Smooth muscle cell (in vitro differentiated cells): ENCODE results near the gene TRA2A. TPM values are rescaled to one million over a fixed set of nuclear protein-coding genes. Genes with fewer than 3 reads are reported as not detected.
A peak's percentile ranks its signal among the peaks of the same experiment; 100 is the strongest.

Experiments used
- DNase-seq: peaks from one replicate; lab custom pipeline; 2025; ENCODE audit not compliant: unreplicated experiment; lab: John Stamatoyannopoulos, UW
- H2AFZ ChIP-seq: fragments of 200-600 bp; sonication (generic); 2 replicates; pipeline ENCODE4 v1.6.0; 2016; ENCODE audit warnings: antibody characterized with exemption, low read depth, mild to moderate bottlenecking
- H3F3A ChIP-seq: fragments of 200-600 bp; sonication (generic); 2 replicates; pipeline ENCODE4 v1.6.0; 2017; ENCODE audit warnings: antibody characterized with exemption, low read depth
- H3K27ac ChIP-seq: fragments of 200-600 bp; sonication (generic); 2 replicates; pipeline ENCODE4 v1.5.1; 2016; ENCODE audit warnings: low read depth, mild to moderate bottlenecking
- H3K27me3 ChIP-seq: fragments of 200-600 bp; sonication (generic); 2 replicates; pipeline ENCODE4 v1.6.1; 2016; ENCODE audit warnings: low read depth, mild to moderate bottlenecking
- H3K36me3 ChIP-seq: fragments of 200-600 bp; sonication (generic); 2 replicates; pipeline ENCODE4 v1.5.1; 2016; ENCODE audit warnings: low read depth
- H3K4me1 ChIP-seq: fragments of 200-600 bp; sonication (generic); 2 replicates; pipeline ENCODE4 v1.5.1; 2016; ENCODE audit warnings: low read depth
- H3K4me2 ChIP-seq: fragments of 200-600 bp; sonication (generic); 2 replicates; pipeline ENCODE4 v1.6.0; 2016; ENCODE audit warnings: mild to moderate bottlenecking
- H3K4me3 ChIP-seq: fragments of 200-600 bp; sonication (generic); 2 replicates; pipeline ENCODE4 v1.5.1; 2016; ENCODE audit warnings: mild to moderate bottlenecking
- H3K79me2 ChIP-seq: fragments of 200-600 bp; sonication (generic); 2 replicates; pipeline ENCODE4 v1.6.0; 2016; ENCODE audit warnings: low read depth, mild to moderate bottlenecking
- H3K9ac ChIP-seq: fragments of 200-600 bp; sonication (generic); 2 replicates; pipeline ENCODE4 v1.6.0; 2016; ENCODE audit warnings: low read depth
- H3K9me3 ChIP-seq: fragments of 200-600 bp; sonication (generic); replicated peaks from 2 replicates; pipeline ENCODE4 v1.5.1; 2016; ENCODE audit warnings: low read depth
- H4K20me1 ChIP-seq: fragments of 200-600 bp; sonication (generic); 2 replicates; pipeline ENCODE4 v1.6.0; 2016; ENCODE audit warnings: low read depth
- WGBS: methylation state at CpG from one replicate; pipeline ENCODE4 v1.1.7; 2016; ENCODE audit warnings: low lambda C conversion rate; 5-methylcytosine and 5-hydroxymethylcytosine counted together
- polyA plus RNA-seq: library from polyadenylated mRNA; unstranded; fragments of >200 nt; fragmentation: Nextera tagmentation; extraction: Ambion mirVana; gene quantifications from 2 replicates; pipeline ENCODE4 v1.2.1, GENCODE V29; 2016
- small RNA-seq: library from RNA; depleted of rRNA; stranded (forward); fragments of <200 nt; gene quantifications from one replicate; pipeline ENCODE3, GENCODE V24; 2014
- total RNA-seq: library from RNA; depleted of rRNA; stranded (reverse); fragments of >200 nt; gene quantifications from 2 replicates; pipeline ENCODE4 v1.2.3, GENCODE V29; 2014
- TF ChIP-seq, protein P1 (sequence below): fragments of 200-600 bp; sonication (generic); IDR thresholded peaks from 2 replicates; pipeline ENCODE4 v1.5.1; 2017; ENCODE audit warnings: borderline replicate concordance, mild to moderate bottlenecking, antibody characterized with exemption; ENCODE audit not compliant: insufficient read depth, poor library complexity, severe bottlenecking

Gene TRA2A
- total and polyA plus RNA-seq, 2 experiments from 2014 or later, result 43.0 to 89.0 TPM

DNA sequence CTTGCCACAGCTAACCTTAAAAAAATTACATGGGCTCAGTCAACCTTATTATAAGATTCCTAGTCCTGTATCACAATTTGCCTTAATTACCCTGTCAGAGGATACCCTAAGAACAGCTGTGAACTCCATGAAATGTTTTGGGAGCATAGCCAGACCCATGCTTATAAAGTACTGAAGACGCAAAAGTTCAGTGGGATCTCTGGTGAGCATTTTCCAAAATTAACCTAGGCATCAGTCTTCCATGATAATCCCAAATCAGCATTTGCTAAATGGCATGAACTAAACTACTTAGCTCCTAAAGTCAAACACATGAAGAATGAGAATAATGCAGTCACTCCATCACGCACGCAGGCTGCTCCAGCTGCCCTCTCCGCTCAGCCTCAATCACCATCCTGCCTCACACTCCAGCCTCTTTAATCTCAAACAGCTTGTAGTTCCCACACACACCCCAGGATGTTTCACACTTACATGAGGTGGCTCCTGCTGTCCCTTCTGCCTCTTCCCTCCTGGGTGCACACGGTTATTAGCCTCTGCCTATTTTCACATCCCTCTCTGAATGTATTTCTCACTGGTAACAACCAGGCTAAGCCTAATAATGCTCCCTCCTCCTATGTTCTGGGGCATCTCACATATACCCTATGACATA lies 76.8 kb downstream of the TRA2A start:
- H3F3A ChIP-seq, result no peaks in the 10 kb centered on the region
- no peaks in the 10 kb centered on the region for H3K36me3 ChIP-seq
- no peak for DNase-seq
- H2AFZ ChIP-seq, result no peak overlapping the region
- H3K9me3 ChIP-seq, result no peaks in the 10 kb centered on the region
- TF ChIP-seq, protein P1, sequence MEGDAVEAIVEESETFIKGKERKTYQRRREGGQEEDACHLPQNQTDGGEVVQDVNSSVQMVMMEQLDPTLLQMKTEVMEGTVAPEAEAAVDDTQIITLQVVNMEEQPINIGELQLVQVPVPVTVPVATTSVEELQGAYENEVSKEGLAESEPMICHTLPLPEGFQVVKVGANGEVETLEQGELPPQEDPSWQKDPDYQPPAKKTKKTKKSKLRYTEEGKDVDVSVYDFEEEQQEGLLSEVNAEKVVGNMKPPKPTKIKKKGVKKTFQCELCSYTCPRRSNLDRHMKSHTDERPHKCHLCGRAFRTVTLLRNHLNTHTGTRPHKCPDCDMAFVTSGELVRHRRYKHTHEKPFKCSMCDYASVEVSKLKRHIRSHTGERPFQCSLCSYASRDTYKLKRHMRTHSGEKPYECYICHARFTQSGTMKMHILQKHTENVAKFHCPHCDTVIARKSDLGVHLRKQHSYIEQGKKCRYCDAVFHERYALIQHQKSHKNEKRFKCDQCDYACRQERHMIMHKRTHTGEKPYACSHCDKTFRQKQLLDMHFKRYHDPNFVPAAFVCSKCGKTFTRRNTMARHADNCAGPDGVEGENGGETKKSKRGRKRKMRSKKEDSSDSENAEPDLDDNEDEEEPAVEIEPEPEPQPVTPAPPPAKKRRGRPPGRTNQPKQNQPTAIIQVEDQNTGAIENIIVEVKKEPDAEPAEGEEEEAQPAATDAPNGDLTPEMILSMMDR, result no peak
- H3K9ac ChIP-seq, result no peak overlapping the region
- no peak overlapping the region for H3K4me3 ChIP-seq
- H3K79me2 ChIP-seq, result peaks cover 95% of the 10 kb centered on the region
- no peaks in the 10 kb centered on the region for H3K27me3 ChIP-seq
- peaks cover 5% of the 10 kb centered on the region for H3K4me1 ChIP-seq
- no peak overlapping the region for H3K27ac ChIP-seq
- H4K20me1 ChIP-seq, result peaks cover 84% of the 10 kb centered on the region
- WGBS, result 86% methylated on average over 5 of the region's 5 CpGs
- H3K4me2 ChIP-seq, result peak overlapping the region; percentile 63

Small RNAs within 50 kb of the gene (small RNA-seq; reads per million reads assigned to genes)
- gene AC079780.1, result 7.7 reads per million, percentile 73 among the genes with 10 or more reads in this experiment
- not detected for gene RF00019

Other genes starting within 250 kb of the TRA2A start
- gene MALSU1, start 232.6 kb downstream of the TRA2A start, total RNA-seq, result 77.7 and 89.8 TPM in 2 replicates
- gene MALSU1, start 232.6 kb downstream of the TRA2A start, polyA plus RNA-seq, result 107 and 110 TPM in 2 replicates
- 28.1 and 35.2 TPM in 2 replicates for gene IGF2BP3, start 61.5 kb downstream of the TRA2A start, total RNA-seq
- gene IGF2BP3, start 61.5 kb downstream of the TRA2A start, polyA plus RNA-seq, result 7.9 and 9.7 TPM in 2 replicates
- 19.4 and 23.2 TPM in 2 replicates for gene CCDC126, start 65.4 kb upstream of the TRA2A start, total RNA-seq
- 8.5 and 9.5 TPM in 2 replicates for gene CCDC126, start 65.4 kb upstream of the TRA2A start, polyA plus RNA-seq
- gene FAM221A, start 148.2 kb upstream of the TRA2A start, total RNA-seq, result 3.0 and 4.2 TPM in 2 replicates
- gene FAM221A, start 148.2 kb upstream of the TRA2A start, polyA plus RNA-seq, result 0.78 and 1.4 TPM in 2 replicates
- gene STK31, start 178.2 kb upstream of the TRA2A start, total RNA-seq, result 0.13 TPM in 1 of 2 replicates, not detected in the other
- gene STK31, start 178.2 kb upstream of the TRA2A start, polyA plus RNA-seq, result 0.07 TPM in 1 of 2 replicates, not detected in the other